ENCODE results near the gene EPB41.

Gene EPB41

GRCh38 chr1:28897789-28898188 is 16.6 kb upstream of the EPB41 start:
- TF ChIP-seq CTCF (IDR thresholded peaks at IDR 0.05; ENCODE audit: control insufficient read depth, insufficient read depth, low read depth, low read length, missing control alignments) = no peak
- DNase-seq (ENCODE audit: low read depth) = no peak
- H3K4me3 ChIP-seq (ENCODE audit: control insufficient read depth, low read depth, low read length) = no peak overlapping the region

- no peak overlapping the region for H3K4me3 ChIP-seq (ENCODE audit: control insufficient read depth, low read depth, low read length)
- DNase-seq (ENCODE audit: low read depth) = no peak
- TF ChIP-seq CTCF (IDR thresholded peaks at IDR 0.05; ENCODE audit: control insufficient read depth, insufficient read depth, low read depth, low read length, missing control alignments) = no peak
Observed at GRCh38 chr1:28898405-28898881, 15.9 kb upstream of the EPB41 start.

GRCh38 chr1:28899267-28899666 is 15.1 kb upstream of the EPB41 start:
- H3K4me3 ChIP-seq (ENCODE audit: control insufficient read depth, low read depth, low read length) = no peak overlapping the region
- DNase-seq (ENCODE audit: low read depth) = no peak
- TF ChIP-seq CTCF (IDR thresholded peaks at IDR 0.05; ENCODE audit: control insufficient read depth, insufficient read depth, low read depth, low read length, missing control alignments) = no peak

- H3K4me3 ChIP-seq (ENCODE audit: control insufficient read depth, low read depth, low read length) = no peak overlapping the region
- no peak for TF ChIP-seq CTCF (IDR thresholded peaks at IDR 0.05; ENCODE audit: control insufficient read depth, insufficient read depth, low read depth, low read length, missing control alignments)
- no peak for DNase-seq (ENCODE audit: low read depth)
Observed at GRCh38 chr1:28900562-28900961, 13.8 kb upstream of the EPB41 start.

GRCh38 chr1:28902738-28903137 is 11.6 kb upstream of the EPB41 start:
- DNase-seq (ENCODE audit: low read depth) = no peak
- H3K4me3 ChIP-seq (ENCODE audit: control insufficient read depth, low read depth, low read length) = no peak overlapping the region
- TF ChIP-seq CTCF (IDR thresholded peaks at IDR 0.05; ENCODE audit: control insufficient read depth, insufficient read depth, low read depth, low read length, missing control alignments) = no peak

- DNase-seq (ENCODE audit: low read depth) = no peak
- no peak for TF ChIP-seq CTCF (IDR thresholded peaks at IDR 0.05; ENCODE audit: control insufficient read depth, insufficient read depth, low read depth, low read length, missing control alignments)
- H3K4me3 ChIP-seq (ENCODE audit: control insufficient read depth, low read depth, low read length) = no peak overlapping the region
Observed at GRCh38 chr1:28905921-28906666, 8.3 kb upstream of the EPB41 start.

Measured in AG09309 (cell line).